ENCODE measurements around the gene ARSG.
A peak's percentile ranks its signal among the peaks of the same experiment; 100 is the strongest.
"Not testable (repeated sequence)": the region's sequence is repeated elsewhere in the genome, so short reads cannot be mapped to it uniquely, and the experiment has no call there.

The ARSG gene

GRCh38 chr17:68273722-68274121 is 17.6 kb upstream of the ARSG start:
- H3K4me1 ChIP-seq (ENCODE audit: control insufficient read depth, insufficient read depth, low read length), result no peaks in the 10 kb centered on the region
- ChIA-PET POLR2A (no interaction called here), CTCF (interaction anchor here (0.6 to 1.9 kb wide), 4 partner anchors 11 to 26 kb away, joined by 3 to 10 read pairs (median 4); partner anchors contain the start of gene AMZ2)
- no peaks in the 10 kb centered on the region; a peak in 1 of 3 replicates for H3K36me3 ChIP-seq (ENCODE audit: control insufficient read depth in 2 of 2, insufficient read depth in 1 of 2, low read length in 2 of 2)
- H3K27ac ChIP-seq (ENCODE audit: extremely low read depth, low read depth, low read length), result no peak overlapping the region
- TF ChIP-seq ZNF654 (tag by site-specific recombination; IDR thresholded peaks at IDR 0.05; ENCODE audit: low read depth) (no peak), ZBTB48 (tag by site-specific recombination; IDR thresholded peaks at IDR 0.05) (no peak), ZNF529 (tag by site-specific recombination; IDR thresholded peaks at IDR 0.05; ENCODE audit: insufficient replicate concordance) (no peak), FEZF1 (tag by site-specific recombination; IDR thresholded peaks at IDR 0.05) (no peak)
- H3K4me3 ChIP-seq (ENCODE audit: low read depth, low read length), result no peak overlapping the region
- H3K9me3 ChIP-seq (ENCODE audit: control insufficient read depth, insufficient read depth, low read depth, low read length), result no peaks in the 10 kb centered on the region; the same call in 1 of the 2 replicates

GRCh38 chr17:68276339-68276738 is 15.0 kb upstream of the ARSG start:
- CTCF ChIA-PET, result interaction anchor here (0.9 to 1.1 kb wide), 2 partner anchors 17 to 141 kb away, joined by 3 to 4 read pairs; no protein-coding TSS in a partner anchor
- H3K9me3 ChIP-seq (ENCODE audit: control insufficient read depth, insufficient read depth, low read depth, low read length); H3K4me1 ChIP-seq (ENCODE audit: control insufficient read depth, insufficient read depth, low read length); POLR2A ChIA-PET; H3K4me3 ChIP-seq (ENCODE audit: low read depth, low read length); H3K27ac ChIP-seq (ENCODE audit: extremely low read depth, low read depth, low read length); H3K36me3 ChIP-seq (ENCODE audit: control insufficient read depth in 2 of 2, insufficient read depth in 1 of 2, low read length in 2 of 2): not testable (repeated sequence)
- peak; percentile 88 for TF ChIP-seq ZNF121 (tag by site-specific recombination; IDR thresholded peaks at IDR 0.05)

- TF ChIP-seq ZNF133 (tag by site-specific recombination; IDR thresholded peaks at IDR 0.05) (peak; percentile 98), SETDB1 (IDR thresholded peaks at IDR 0.05; ENCODE audit: insufficient read length, low read length) (peak; percentile 71), ZNF76 (tag by site-specific recombination; IDR thresholded peaks at IDR 0.05; ENCODE audit: borderline replicate concordance, low read depth) (no peak), ZNF626 (tag by site-specific recombination; IDR thresholded peaks at IDR 0.05) (peak; percentile 76; the same call in 1 of the 2 replicates), ZSCAN5A (tag by site-specific recombination; IDR thresholded peaks at IDR 0.05) (no peak), KLF9 (tag by site-specific recombination; IDR thresholded peaks at IDR 0.05; ENCODE audit: low read depth) (no peak), ZNF23 (tag by site-specific recombination; IDR thresholded peaks at IDR 0.05; ENCODE audit: borderline replicate concordance) (no peak), ZSCAN30 (tag by site-specific recombination; IDR thresholded peaks at IDR 0.05) (no peak), ZNF155 (tag by site-specific recombination; IDR thresholded peaks at IDR 0.05) (no peak), HOXA7 (CRISPR knock-in tag; IDR thresholded peaks at IDR 0.05; ENCODE audit: borderline replicate concordance) (no peak), GLIS1 (tag by site-specific recombination; IDR thresholded peaks at IDR 0.05) (no peak), TRIM28 (IDR thresholded peaks at IDR 0.05; ENCODE audit: borderline replicate concordance, low read length) (peak; percentile 88; the same call in 1 of the 2 replicates)
- no peaks in the 10 kb centered on the region for H3K36me3 ChIP-seq (ENCODE audit: control insufficient read depth in 2 of 2, insufficient read depth in 1 of 2, low read length in 2 of 2)
These were observed 13.5 kb upstream of the ARSG start for GRCh38 chr17:68277807-68278206.

GRCh38 chr17:68281965-68282364 is 9.3 kb upstream of the ARSG start:
- H3K9me3 ChIP-seq (ENCODE audit: control insufficient read depth, insufficient read depth, low read depth, low read length); CTCF ChIA-PET; H3K4me1 ChIP-seq (ENCODE audit: control insufficient read depth, insufficient read depth, low read length); H3K36me3 ChIP-seq (ENCODE audit: control insufficient read depth in 2 of 2, insufficient read depth in 1 of 2, low read length in 2 of 2); POLR2A ChIA-PET; H3K4me3 ChIP-seq (ENCODE audit: low read depth, low read length); H3K27ac ChIP-seq (ENCODE audit: extremely low read depth, low read depth, low read length): not testable (repeated sequence)
- TF ChIP-seq ZNF146 (tag by site-specific recombination; IDR thresholded peaks at IDR 0.05) (peak; percentile 93), ZNF580 (tag by site-specific recombination; IDR thresholded peaks at IDR 0.05) (0 out of 2 replicates have a peak, but pooled peaks have one; percentile 64)

More at GRCh38 chr17:68277807-68278206, 13.5 kb upstream of the ARSG start:
- POLR2A ChIA-PET, result no interaction called here
- CTCF ChIA-PET, result interaction anchor here (0.7 kb wide), 1 partner anchor 474 kb away, joined by 3 read pairs; no protein-coding TSS in a partner anchor
- Histone ChIP-seq H3K4me3 (ENCODE audit: low read depth, low read length) (no peak overlapping the region), H3K27ac (ENCODE audit: extremely low read depth, low read depth, low read length) (no peak overlapping the region), H3K4me1 (ENCODE audit: control insufficient read depth, insufficient read depth, low read length) (no peaks in the 10 kb centered on the region), H3K9me3 (ENCODE audit: control insufficient read depth, insufficient read depth, low read depth, low read length) (no peaks in the 10 kb centered on the region; the same call in 1 of the 2 replicates)
